A375 (cell line): ENCODE measurements around the gene ASS1. TPM values are rescaled to one million over a fixed set of nuclear protein-coding genes. Genes with fewer than 3 reads are reported as not detected.

Experiments
- small RNA-seq: library from RNA; depleted of rRNA; stranded (forward); fragments of <200 nt; gene quantifications from one replicate; pipeline ENCODE3, GENCODE V24; 2014
- total RNA-seq: library from RNA; depleted of rRNA; stranded (reverse); fragments of >200 nt; shearing (Covaris generic); gene quantifications from 2 replicates; pipeline ENCODE4 v1.2.3, GENCODE V29; 2014; rRNA removed

ASS1 gene
- 8.7 and 9.4 TPM in 2 replicates for total RNA-seq

GRCh38 chr9:130444565-130445221, at the start of gene ASS1:
Gene ASS1, plus strand, starts transcription at chr9:130444961. Its CDS starts 7,268 bp downstream, at chr9:130452229.

Small RNA genes lying within 50 kb of the gene (small RNA-seq; reads per million reads assigned to genes)
- not detected for gene RN7SL665P

Other genes with a start within 250 kb of the ASS1 start
- 0.23 and 0.29 TPM in 2 replicates for gene HMCN2, start 179.2 kb upstream of the ASS1 start, total RNA-seq
- 97.1 and 105 TPM in 2 replicates for gene FUBP3, start 134.6 kb downstream of the ASS1 start, total RNA-seq
- 0.08 and 0.11 TPM in 2 replicates for gene PRDM12, start 219.6 kb downstream of the ASS1 start, total RNA-seq
- gene EXOSC2, start 248.8 kb downstream of the ASS1 start, total RNA-seq = 70.8 and 84.0 TPM in 2 replicates